ENCODE measurements around the gene PRR19.

PRR19 gene

DNA sequence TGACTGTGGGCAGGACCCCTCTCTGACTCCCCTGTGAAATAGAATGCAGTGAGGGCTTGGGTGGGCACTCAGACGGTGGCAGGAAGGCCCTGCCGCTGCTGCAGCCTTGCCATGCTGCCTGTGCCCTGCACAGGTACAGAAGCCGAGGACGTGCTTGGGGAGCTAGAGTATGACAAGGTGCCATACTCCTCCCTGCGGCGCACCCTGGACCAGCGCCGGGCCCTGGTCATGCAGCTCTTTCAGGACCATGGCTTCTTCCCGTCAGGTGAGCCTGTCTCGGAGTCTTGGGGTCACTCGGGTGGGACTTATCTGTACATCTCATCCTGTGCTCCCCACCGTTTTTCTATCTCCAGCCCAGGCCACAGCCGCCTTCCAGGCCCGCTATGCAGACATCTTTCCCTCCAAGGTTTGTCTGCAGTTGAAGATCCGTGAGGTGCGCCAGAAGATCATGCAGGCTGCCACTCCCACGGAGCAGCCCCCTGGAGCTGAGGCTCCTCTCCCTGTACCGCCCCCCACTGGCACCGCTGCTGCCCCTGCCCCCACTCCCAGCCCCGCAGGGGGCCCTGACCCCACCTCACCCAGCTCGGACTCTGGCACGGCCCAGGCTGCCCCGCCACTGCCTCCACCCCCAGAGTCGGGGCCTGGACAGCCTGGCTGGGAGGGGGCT, 7.3 kb upstream of the PRR19 start:
- DNase-seq (ENCODE audit: low spot score) (no peak), FAIRE-seq (no peak)

DNA sequence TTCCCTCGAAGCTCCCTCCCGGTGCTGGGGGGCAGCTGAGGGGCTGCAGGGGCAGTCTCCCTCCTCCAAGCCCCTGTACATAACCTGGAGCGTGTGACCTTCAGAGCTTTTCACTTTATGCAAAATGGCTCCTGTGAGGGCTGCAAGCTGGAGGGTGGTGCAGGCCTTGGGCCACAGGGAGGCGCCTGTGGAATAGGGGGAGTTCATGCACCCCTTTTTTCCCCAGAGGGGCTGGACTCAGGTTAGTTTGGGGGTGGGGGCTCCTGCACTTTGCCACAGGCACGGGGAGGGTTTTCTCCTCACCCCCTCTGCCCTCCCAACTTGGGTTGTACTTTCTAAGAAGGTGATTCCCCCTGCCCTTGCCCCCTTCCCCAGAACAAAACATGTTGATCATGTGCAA, 6.6 kb upstream of the PRR19 start:
- FAIRE-seq (no peak), DNase-seq (ENCODE audit: low spot score) (no peak)

DNA sequence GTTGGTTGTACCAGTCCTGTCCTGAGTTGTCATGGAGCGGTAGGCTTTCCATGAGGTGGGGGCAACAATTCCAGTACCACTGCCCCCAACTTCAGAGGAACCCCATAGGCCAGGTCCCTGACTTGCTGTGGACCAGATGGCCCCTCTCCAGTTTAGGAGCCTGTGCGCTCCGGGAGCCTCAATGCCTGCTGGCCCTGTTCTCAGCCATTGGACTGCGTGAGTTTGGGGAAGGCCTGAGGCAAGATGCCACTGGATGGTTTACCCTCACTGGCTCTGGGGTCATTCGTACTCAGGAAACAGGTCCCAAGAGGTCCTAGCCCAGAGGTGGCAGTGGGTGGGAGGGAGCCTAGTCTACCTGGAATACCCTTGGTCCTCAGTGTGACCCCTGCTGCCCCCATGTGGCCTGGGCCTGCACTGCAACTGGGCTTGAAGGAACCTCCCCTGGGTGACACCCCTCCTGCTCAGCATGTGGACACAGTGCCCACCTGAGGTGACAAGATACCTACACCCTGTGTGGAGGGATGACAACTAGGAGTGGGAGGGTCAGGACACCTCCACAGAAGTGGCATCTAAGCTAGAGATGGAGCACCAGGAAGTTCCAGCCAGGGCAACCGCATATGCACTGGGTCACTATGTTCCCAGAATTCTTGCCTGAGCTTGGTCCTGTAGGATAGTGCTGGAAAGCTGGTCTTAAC, 6.0 kb upstream of the PRR19 start:
- FAIRE-seq (no peak), DNase-seq (ENCODE audit: low spot score) (peak; percentile 39)

DNA sequence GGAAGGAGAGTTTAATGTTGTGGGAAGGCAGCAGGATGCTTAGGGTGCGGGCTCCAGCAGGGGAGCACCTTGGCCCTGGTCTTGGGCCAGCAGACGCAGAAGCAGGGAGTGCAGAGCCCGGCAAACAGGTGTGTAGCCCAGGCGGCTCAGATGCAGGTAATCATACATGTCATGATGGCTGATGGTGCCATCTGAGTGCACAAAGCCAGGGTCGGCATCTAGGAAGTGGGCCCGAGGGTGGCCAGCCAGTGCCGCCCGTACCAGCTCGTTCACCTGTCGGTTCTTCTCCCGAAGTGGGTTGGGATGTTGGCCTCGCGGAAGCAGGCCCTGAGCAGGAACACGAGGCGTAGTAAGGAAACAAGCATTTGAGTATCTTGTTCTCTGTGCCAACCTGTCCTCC, 4.9 kb upstream of the PRR19 start:
- FAIRE-seq: no peak
- DNase-seq (ENCODE audit: low spot score): no peak

DNA sequence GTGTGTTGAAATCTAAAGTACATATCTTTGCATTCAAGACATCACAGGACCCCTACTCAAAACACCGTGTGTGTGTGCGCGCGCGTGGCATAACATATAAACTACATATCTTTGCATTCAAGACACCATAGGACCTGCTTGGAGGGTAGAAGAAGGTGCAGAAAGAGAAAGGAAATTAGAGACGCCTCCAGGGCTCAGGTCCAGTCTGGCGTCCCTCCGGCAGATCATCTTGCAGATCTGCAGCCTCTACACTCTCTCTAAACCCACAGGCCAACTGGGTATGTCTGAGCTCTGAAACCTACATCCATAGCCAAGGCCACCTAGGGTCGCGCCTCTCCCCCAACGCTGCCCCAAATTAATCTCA, 1.2 kb downstream of the PRR19 start:
- DNase-seq (ENCODE audit: low spot score) (no peak), FAIRE-seq (no peak)

DNA sequence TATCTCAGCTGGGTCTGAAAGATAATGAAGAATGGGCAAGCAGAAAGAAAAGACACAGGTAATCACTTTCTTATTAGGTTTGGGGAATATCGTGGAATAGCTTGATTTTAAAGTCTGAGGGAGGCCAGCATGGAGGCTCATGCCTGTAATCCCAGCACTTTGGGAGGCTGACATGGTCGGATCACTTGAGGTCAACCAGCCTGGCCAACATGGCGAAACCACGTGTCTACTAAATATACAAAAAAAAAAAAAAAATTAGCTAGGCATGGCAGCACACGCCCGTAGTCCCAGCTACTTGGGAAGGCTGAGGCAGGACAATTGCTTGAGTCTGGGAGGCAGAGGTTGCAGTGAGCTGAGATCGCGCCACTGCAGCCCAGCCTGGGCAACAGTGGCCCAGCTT, 1.9 kb downstream of the PRR19 start:
- FAIRE-seq: no peak
- no peak for DNase-seq (ENCODE audit: low spot score)

DNA sequence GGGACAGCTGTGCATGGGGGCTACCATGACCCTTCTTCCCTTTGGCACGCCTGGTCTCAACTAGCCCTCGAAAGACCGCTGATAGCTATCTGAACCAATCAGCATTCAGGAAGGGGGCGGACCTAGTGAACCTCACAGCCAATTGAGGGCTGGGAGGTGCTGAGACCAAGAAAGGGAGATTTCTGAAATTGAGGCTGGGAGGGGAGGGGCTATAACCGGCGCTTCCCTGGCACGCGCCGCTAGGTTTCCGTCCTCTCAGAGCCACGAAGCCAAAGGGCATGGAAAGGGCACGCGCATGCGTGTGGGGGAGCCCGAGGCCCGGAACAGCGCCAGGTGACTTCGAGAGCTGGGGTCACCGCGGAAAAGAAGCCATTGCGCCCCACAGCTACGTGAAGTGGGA, 4.7 kb downstream of the PRR19 start:
- FAIRE-seq (no peak), DNase-seq (ENCODE audit: low spot score) (no peak)

DNA sequence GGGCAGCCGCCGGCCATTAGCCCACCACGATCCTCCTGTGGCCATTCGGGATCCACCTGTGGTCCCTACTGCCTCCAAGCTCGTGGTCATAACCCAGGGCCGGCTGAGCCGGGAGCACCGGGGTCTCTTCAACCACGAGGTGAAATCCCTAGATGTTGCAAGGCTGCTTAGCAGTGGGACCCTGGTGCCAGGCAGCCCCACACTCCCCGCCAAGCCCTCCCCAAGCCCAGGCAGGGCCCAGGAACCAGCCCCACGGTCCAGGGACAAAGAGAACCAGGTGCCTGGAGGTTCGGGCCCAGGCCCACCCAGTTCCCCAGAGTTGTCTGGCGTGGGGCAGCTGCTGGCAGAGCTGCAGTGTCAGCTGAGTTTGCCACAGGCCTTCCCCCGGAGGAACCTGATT, 7.8 kb downstream of the PRR19 start:
- DNase-seq (ENCODE audit: low spot score): no peak
- FAIRE-seq: no peak

DNA sequence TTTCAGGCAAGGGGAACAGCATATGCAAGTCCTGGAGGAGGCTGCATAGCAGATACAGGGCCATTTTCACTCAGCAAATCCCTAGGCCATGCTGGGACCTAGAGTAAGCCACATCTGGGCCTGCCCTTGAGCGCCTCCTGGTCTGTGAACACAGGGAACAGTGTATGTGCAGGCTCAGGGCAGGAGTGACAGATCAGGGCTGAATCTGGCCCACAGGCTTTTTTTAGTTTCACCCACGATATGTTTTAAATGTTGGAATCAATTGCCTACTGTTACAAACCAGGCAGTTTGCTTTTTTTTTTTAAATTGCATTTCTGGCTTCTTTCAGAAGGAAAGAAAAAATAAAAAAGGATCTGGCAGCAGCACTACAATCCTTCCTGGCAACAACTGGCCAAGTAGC, 9.7 kb downstream of the PRR19 start:
- FAIRE-seq (no peak), DNase-seq (ENCODE audit: low spot score) (no peak)

DNA sequence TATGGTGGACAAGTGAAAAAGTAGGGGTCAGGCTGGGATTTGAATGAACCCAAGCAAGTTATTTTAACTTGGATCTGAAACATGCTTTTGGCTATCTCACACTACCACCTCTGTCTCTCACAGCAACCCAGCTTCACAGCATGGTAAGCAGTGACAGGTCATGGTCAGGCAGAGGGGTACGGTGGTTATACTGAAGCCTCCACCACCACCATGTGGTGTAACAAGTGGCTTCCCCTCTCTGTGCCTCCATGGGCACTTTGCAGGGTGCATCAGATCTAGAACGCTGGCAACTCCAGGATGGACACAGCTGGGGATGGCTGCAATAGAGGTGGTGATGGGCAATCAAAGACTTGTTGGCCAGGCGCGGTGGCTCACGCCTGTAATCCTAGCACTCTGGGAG, 10.4 kb downstream of the PRR19 start:
- no peak for FAIRE-seq

DNA sequence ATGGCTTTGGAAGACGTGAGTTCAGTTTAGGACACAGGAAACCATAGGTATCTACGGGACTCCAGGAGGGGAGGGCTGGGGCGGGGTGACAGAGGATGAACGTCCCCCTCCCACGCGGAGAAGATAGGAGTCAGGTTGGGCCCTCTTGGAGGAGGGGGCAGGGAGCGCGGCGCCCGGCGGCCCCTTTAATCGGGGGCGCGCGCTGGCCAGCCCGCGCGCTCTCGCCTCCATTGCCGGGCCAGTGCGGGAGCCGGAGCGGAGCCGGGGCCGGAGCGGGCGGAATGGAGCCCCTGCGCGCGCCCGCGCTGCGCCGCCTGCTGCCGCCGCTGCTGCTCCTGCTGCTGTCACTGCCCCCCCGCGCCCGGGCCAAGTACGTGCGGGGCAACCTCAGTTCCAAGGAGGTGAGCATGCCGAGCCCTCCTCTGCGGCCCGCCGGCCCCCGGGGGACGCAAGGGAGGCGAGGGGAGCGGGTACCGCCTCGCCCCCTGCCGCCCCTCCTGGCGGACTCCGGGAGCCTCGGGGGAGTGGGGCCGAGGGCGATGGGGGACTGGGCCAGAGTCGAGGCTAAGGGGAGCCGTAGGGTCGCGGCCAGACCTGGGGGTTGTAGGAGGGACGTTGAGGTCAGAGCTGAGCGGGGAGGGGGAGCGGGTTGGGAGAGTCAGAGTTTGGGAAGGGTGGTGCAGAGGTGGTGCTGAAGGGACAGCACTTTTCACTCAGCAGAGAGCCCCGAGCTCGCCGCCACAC, 11.3 kb downstream of the PRR19 start, which contains the start of gene TMEM145:
TSS of gene TMEM145 (plus strand) at position 214 of the 744 bp plus-strand sequence. CDS start at position 282, 68 bp downstream.
- no peak for DNase-seq (ENCODE audit: low spot score)
- no peak for FAIRE-seq

More for the DNA sequence above, 10.4 kb downstream of the PRR19 start:
- DNase-seq (ENCODE audit: low spot score): no peak

DNA sequence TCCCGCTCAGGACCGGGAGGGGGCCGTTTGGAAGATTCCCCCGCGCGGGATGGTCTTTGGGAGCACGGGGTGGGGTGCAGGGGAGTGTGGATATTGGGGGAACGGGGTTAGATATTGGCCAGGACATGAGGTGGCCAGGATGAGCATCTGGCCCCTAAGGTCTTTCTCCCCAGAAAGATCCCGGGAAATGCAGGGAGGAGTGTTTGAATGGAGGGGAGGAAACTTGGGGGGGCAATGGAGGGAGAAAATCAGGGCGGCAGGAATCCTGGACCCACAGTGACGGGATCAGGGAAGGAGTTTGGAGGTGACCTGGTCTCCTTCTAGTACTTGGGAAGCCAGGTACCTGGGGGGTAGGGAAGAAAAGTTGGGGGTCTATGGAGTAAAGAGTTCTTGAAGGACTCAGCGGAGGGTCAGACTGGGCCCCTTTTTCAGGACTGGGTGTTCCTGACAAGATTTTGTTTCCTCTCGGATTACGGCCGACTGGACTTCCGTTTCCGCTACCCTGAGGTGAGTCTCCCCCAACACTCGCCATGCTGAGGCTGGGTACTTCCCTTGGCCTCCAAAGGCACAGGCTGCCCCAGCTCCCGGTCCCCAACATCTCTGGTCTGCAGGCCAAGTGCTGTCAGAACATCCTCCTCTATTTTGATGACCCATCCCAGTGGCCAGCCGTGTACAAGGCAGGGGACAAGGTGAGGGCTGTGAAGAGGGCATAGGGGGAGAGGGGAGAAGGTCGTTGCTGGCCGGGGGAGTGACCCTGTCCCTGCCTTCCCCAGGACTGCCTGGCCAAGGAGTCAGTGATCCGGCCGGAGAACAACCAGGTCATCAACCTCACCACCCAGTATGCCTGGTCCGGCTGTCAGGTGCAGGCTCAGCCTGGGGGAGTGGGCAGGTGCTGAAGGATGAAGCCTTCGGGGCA, 12.2 kb downstream of the PRR19 start:
- FAIRE-seq (no peak), DNase-seq (ENCODE audit: low spot score) (no peak)

DNA sequence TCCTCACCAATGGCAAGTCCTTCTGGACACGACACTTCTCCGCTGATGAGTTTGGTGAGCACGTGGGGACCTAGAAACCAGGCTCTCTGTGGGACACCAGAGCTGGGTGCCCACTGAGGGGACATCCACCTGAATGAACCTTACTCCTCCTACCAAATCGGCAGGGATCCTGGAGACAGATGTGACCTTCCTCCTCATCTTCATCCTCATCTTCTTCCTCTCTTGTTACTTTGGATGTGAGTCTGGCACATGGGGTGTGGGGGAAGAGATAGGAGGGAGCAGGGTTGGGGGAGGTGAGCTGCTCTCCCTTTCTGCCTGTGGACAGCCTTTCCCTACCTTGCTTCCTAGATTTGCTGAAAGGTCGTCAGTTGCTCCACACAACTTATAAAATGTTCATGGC, 13.1 kb downstream of the PRR19 start:
- no peak for FAIRE-seq
- DNase-seq (ENCODE audit: low spot score): no peak

DNA sequence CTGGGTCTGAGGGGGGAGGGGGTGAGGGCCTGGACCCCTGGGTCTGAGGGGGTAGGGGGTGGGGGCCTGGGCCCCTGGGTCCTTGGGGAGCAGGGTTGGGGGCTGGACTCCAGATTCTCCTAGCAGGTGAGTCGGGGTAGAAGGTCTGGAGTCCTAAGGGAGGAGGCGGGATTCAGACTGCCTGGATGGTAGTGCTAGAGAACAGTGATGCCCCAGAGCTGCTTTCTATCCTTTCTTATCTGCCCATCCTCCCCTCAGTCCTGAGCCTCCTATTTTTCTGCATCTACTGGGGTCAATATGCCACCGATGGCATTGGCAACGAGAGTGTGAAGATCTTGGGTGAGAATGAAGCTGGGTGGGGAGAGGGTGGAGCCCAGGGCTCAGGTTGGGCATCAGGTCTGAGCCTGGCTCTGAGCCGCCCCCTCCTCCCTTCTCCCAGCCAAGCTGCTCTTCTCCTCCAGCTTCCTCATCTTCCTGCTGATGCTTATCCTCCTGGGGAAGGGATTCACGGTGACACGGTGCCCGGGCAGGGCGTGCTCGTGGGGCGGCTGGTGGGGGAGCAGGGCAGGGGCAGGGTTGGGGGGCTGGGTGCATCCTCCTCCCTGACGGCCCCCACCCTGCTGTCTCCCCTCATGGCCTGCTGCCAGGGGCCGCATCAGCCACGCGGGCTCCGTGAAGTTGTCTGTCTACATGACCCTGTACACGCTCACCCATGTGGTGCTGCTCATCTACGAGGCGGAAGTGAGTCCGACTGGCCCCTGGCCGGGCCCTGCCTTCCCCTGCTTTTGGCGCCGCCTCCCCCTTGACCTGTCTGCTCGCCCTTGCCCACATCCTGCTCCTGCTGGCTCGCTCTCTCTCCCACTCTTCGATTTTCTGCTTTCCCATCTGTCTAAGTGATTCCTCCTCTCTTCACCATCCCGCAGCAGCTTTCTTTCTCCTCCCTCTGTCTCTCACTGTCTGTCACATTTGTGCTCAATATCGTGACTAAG, 14.6 kb downstream of the PRR19 start:
- FAIRE-seq: no peak
- DNase-seq (ENCODE audit: low spot score): peak; percentile 63

DNA sequence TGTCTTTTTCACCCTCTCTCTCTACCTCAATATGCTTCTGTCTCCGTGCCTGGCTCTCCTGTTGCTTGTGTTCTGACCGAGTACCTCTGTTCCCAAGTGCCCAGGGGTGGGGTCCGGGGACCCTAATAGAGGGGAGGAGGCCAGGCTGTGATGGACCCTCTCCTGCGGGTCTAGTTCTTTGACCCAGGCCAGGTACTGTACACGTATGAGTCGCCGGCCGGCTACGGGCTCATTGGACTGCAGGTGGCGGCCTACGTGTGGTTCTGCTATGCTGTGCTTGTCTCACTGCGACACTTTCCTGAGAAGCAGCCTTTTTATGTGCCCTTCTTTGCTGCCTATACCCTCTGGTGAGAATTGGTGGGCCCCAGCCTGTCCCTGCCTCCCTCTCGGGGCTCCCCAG, 15.6 kb downstream of the PRR19 start:
- DNase-seq (ENCODE audit: low spot score) (no peak), FAIRE-seq (no peak)

DNA sequence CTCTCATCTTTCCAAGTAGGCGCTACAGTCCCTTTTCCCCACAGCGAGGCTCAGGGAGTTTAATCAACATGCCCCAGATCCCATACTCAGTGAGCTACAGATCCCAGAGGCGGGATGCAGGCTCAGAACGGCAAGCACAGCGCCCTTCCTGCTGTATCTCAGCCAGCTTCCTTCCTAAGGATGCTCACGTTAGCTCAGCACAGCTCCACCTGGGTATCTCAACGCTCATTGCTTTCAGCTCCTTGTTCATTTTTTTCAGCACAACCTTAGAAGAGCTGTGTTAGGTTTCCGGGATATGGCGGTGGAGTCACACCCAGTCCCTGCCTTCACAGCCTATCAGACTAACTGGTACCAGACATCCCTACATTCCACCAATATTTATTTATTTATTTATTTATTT, 20.4 kb downstream of the PRR19 start:
- FAIRE-seq (no peak), DNase-seq (ENCODE audit: low spot score) (no peak)

DNA sequence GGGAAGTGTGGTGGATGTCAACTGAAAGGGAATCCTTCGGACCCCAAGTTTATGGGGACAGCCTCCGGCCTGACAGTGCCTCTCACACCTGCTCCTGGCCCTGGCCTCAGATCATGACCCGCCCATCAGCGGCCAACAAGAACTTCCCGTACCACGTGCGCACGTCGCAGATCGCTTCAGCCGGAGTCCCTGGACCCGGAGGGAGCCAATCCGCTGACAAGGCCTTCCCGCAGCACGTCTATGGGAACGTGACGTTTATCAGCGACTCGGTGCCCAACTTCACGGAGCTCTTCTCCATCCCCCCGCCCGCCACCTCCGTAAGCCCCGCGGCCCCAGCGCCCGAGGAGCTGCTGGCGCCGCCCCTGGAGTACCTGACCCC, 21.5 kb downstream of the PRR19 start:
- FAIRE-seq: no peak

DNA sequence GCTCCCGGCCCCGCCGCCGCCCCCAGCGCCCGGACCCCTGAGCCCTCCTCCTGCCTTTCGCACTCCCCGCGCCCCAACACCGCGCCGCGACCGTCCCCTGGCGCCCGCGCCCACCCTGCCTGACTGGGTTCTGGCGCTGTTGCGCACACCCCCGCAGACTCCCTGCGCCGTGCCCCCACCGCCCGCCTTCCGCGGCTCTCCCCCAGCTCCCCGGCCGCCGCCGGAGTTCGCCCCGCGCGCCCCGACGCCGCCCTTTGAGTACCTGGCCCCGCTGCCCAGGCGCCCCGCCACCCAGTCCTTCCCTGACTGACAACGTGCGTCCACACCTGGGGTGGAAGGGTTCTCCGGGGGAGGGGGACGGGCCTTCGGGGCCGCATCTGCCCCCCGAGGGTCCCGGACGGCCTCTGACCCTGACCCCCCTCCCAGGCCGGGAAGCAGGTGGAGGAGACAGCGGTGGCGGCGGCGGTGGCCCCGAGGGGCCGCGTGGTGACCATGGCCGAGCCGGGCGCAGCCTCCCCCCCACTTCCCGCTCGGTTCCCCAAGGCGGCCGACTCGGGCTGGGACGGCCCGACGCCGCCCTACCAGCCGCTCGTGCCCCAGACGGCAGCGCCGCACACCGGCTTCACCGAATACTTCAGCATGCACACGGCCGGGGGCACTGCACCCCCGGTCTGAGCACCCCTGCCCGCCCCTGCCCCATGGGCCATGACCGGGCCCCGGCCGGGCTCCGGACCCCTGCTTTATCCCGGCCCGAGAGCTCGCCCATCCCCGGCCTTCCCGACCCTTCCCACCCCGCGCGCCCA, 22.1 kb downstream of the PRR19 start:
- DNase-seq (ENCODE audit: low spot score): no peak

More for the DNA sequence above, 21.5 kb downstream of the PRR19 start:
- no peak for DNase-seq (ENCODE audit: low spot score)

DNA sequence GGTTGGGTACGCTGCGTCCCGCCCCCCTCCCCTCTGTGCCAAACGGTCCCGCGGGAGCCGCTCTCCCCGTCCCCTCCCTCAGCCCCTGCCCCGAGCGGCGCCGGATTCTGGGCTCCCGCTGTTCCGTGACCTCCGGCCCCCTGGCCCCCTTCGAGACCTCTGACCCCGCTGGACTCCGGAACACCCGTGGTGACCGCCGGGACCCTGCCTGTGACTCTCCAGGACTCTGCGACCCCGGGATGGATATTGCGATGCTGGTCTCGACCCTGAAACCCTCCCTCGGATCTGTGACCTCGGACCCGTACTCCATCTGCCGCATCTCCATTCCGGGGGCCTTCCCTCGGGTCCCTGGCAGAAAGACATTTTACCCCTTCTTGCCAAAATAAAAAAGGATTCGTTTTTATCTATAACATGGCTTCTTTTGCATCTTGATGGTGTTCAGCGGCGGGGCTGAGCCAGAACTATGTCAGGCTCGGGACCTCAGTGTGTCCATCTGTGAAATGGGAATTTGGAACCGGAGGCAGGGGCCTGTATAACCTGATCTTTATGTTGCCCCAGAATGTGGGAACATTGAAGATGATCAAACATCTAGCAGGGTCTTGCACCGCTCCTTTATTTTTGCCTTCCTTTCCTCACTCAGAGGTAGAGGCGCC, 22.8 kb downstream of the PRR19 start:
- no peak for FAIRE-seq

More for the DNA sequence above, 22.1 kb downstream of the PRR19 start:
- FAIRE-seq: no peak

More for the DNA sequence above, 22.8 kb downstream of the PRR19 start:
- DNase-seq (ENCODE audit: low spot score): no peak
